ENCODE results near the gene BEST1.

The BEST1 gene

GRCh38 chr11:61916737-61917333 is 33.3 kb upstream of the BEST1 start:
- TF ChIP-seq CTCF (IDR thresholded peaks at IDR 0.05; ENCODE audit: low read depth, low read length): no peak
- in situ Hi-C loops (cut with HindIII; ENCODE audit: low sequenced_read_pairs): no loop called here
- no peak for DNase-seq (ENCODE audit: low read depth, low spot score)
- H3K4me3 ChIP-seq (ENCODE audit: low read depth, low read length): peak overlapping the region; percentile 36

GRCh38 chr11:61917334-61918109 is 32.6 kb upstream of the BEST1 start, which contains the start of gene RAB3IL1:
TSS of gene RAB3IL1 (minus strand) at chr11:61917566. CDS start at chr11:61917367, 199 bp downstream.
- no peak for DNase-seq (ENCODE audit: low read depth, low spot score)
- in situ Hi-C loops (cut with HindIII; ENCODE audit: low sequenced_read_pairs): no loop called here
- TF ChIP-seq CTCF (IDR thresholded peaks at IDR 0.05; ENCODE audit: low read depth, low read length): no peak
- peak within 1 kb of the TSS; percentile 36 for H3K4me3 ChIP-seq (ENCODE audit: low read depth, low read length)

- DNase-seq (ENCODE audit: low read depth, low spot score): no peak
- in situ Hi-C loops (cut with HindIII; ENCODE audit: low sequenced_read_pairs): no loop called here
- no peak for TF ChIP-seq CTCF (IDR thresholded peaks at IDR 0.05; ENCODE audit: low read depth, low read length)
- no peak overlapping the region for H3K4me3 ChIP-seq (ENCODE audit: low read depth, low read length)
These were observed 31.8 kb upstream of the BEST1 start for GRCh38 chr11:61918251-61918937.

GRCh38 chr11:61918938-61919704 is 31.0 kb upstream of the BEST1 start:
- TF ChIP-seq CTCF (IDR thresholded peaks at IDR 0.05; ENCODE audit: low read depth, low read length): no peak
- no peak overlapping the region for H3K4me3 ChIP-seq (ENCODE audit: low read depth, low read length)
- in situ Hi-C loops (cut with HindIII; ENCODE audit: low sequenced_read_pairs): no loop called here
- DNase-seq (ENCODE audit: low read depth, low spot score): no peak

- TF ChIP-seq CTCF (IDR thresholded peaks at IDR 0.05; ENCODE audit: low read depth, low read length): no peak
- in situ Hi-C loops (cut with HindIII; ENCODE audit: low sequenced_read_pairs): no loop called here
- H3K4me3 ChIP-seq (ENCODE audit: low read depth, low read length): no peak overlapping the region
- no peak for DNase-seq (ENCODE audit: low read depth, low spot score)
These were observed 30.2 kb upstream of the BEST1 start for GRCh38 chr11:61919705-61920631.

Data from astrocyte of the spinal cord (primary cell).